GM12878 (cell line): ENCODE results near the gene DNTT. TPM values are rescaled to one million over a fixed set of nuclear protein-coding genes. Genes with fewer than 3 reads are reported as not detected.
A peak's percentile ranks its signal among the peaks of the same experiment; 100 is the strongest.

Experiments
- ATAC-seq: fragments of 200-7000 bp; cut with Tn5 transposase; 3 replicates; pipeline ENCODE4 v1.9.1; 2020; ENCODE audit warnings: mild to moderate bottlenecking, moderate library complexity
- BruUV-seq: library from RNA; stranded (reverse); fragments of 400-500 nt; replicated peaks from 2 replicates; lab custom pipeline; 2021; lab: Mats Ljungman, UMichigan
- CTCF ChIA-PET: fragments of 300-600 bp; sonication (Branson Sonifier 250); formaldehyde crosslinking; extraction: SDS; loops from one replicate; lab custom pipeline; 2021; ENCODE audit warnings: inconsistent platforms; lab: Yijun Ruan, JAX
- POLR2A ChIA-PET: fragments of 350-600 bp; formaldehyde crosslinking; extraction: SDS; loops from one replicate; lab custom pipeline; 2021; ENCODE audit warnings: inconsistent platforms; lab: Charles Lee
- RAD21 ChIA-PET: fragments of 300-600 bp; sonication (Branson Sonifier 250); formaldehyde crosslinking; loops from one replicate; lab custom pipeline; 2023; ENCODE audit warnings: antibody characterized with exemption; ENCODE audit not compliant: unreplicated experiment; lab: Charles Lee
- SMC1A ChIA-PET: fragments of 300-600 bp; sonication (Branson Sonifier 250); formaldehyde crosslinking; loops from one replicate; lab custom pipeline; 2023; ENCODE audit not compliant: unreplicated experiment, uncharacterized antibody; lab: Charles Lee
- DNase-seq: peaks from one replicate; pipeline ENCODE4 v3.0.0-alpha.2; 2011; ENCODE audit warnings: low read depth, low spot score
- FAIRE-seq: peaks from 3 replicates; lab custom pipeline; 2011; peaks lifted over from hg19 to GRCh38; lab: Jason Lieb, UNC
- H2AFZ ChIP-seq: 2 replicates; pipeline ENCODE4 v1.6.0; 2011; ENCODE audit warnings: low read depth, low read length, control low read depth; ENCODE audit not compliant: control insufficient read depth
- H3K27ac ChIP-seq: 2 replicates; pipeline ENCODE4 v1.5.1; 2011; ENCODE audit warnings: control low read depth; ENCODE audit not compliant: control insufficient read depth, insufficient read depth
- H3K27me3 ChIP-seq, 2 experiments: replicated peaks in 1 of 2; 2 replicates each; pipeline versions ENCODE4 v1.6.0 to v1.6.1; 2011; ENCODE audit warnings: low read length in 1 of 2; ENCODE audit not compliant: control insufficient read depth in 2 of 2, insufficient read depth in 2 of 2
- H3K36me3 ChIP-seq, 2 experiments: 2 replicates each; pipeline ENCODE4 v1.5.1; 2011; ENCODE audit warnings: low read length in 1 of 2; ENCODE audit not compliant: control insufficient read depth in 2 of 2, insufficient read depth in 2 of 2
- H3K4me1 ChIP-seq: 2 replicates; pipeline ENCODE4 v1.6.1; 2011; ENCODE audit warnings: mild to moderate bottlenecking, low read length, moderate library complexity, mixed read lengths; ENCODE audit not compliant: control insufficient read depth, insufficient read depth
- H3K4me2 ChIP-seq: 2 replicates; pipeline ENCODE4 v1.6.0; 2011; ENCODE audit warnings: control low read depth; ENCODE audit not compliant: control insufficient read depth, insufficient read depth
- H3K4me3 ChIP-seq: fragments of 200-600 bp; sonication (generic); 2 replicates; pipeline ENCODE4 v1.5.1; 2016
- H3K79me2 ChIP-seq: 2 replicates; pipeline ENCODE4 v1.6.0; 2011; ENCODE audit warnings: low read length; ENCODE audit not compliant: control insufficient read depth, insufficient read depth
- H3K9ac ChIP-seq: 2 replicates; pipeline ENCODE4 v1.8.0; 2011; ENCODE audit warnings: low read length, control low read depth, mixed read lengths; ENCODE audit not compliant: control insufficient read depth, insufficient read depth
- H3K9me3 ChIP-seq: replicated peaks from 3 replicates; pipeline ENCODE4 v1.5.1; 2011; ENCODE audit warnings: mild to moderate bottlenecking, low read length; ENCODE audit not compliant: control insufficient read depth, insufficient read depth
- H4K20me1 ChIP-seq: 2 replicates; pipeline ENCODE4 v1.6.0; 2011; ENCODE audit not compliant: control insufficient read depth, insufficient read depth
- BACH1 ChIP-seq: fragments of 450-650 bp; IDR thresholded peaks from 2 replicates; pipeline ENCODE4 v1.6.1; 2017; ENCODE audit warnings: mild to moderate bottlenecking, borderline replicate concordance
- BHLHE40 ChIP-seq, 2 experiments: fragments of 450-650 bp in 1 of 2; IDR thresholded peaks; 2 replicates each; pipeline ENCODE4 v1.6.1; 2011 to 2017; ENCODE audit warnings: low read depth in 2 of 2, borderline replicate concordance in 1 of 2, improper control_type of control experiment in 1 of 2, low read length in 1 of 2, mild to moderate bottlenecking in 1 of 2
- CTCF ChIP-seq, 3 experiments: IDR thresholded peaks in 2 of 3; conservative IDR thresholded peaks in 1 of 3; 2 replicates each; pipeline ENCODE4 v1.5.1; 2011; ENCODE audit warnings: low read depth in 3 of 3, low read length in 3 of 3, mild to moderate bottlenecking in 3 of 3, control low read depth in 2 of 3, moderate library complexity in 2 of 3, inconsistent platforms in 1 of 3, mixed read lengths in 1 of 3; ENCODE audit not compliant: control insufficient read depth in 2 of 3, insufficient read depth in 1 of 3; ENCODE audit errors: extremely low read depth in 1 of 3
- E4F1 ChIP-seq: fragments of 450-650 bp; IDR thresholded peaks from 2 replicates; pipeline ENCODE4 v1.6.1; 2018; ENCODE audit warnings: borderline replicate concordance, mild to moderate bottlenecking; ENCODE audit not compliant: partially characterized antibody
- PKNOX1 ChIP-seq: fragments of 450-650 bp; IDR thresholded peaks from 2 replicates; pipeline ENCODE4 v1.6.1; 2016; ENCODE audit warnings: mild to moderate bottlenecking
- WGBS: methylation state at CpG from one replicate; pipeline ENCODE4 v1.1.6; 2016; ENCODE audit warnings: low lambda C conversion rate; ENCODE audit not compliant: insufficient replicate concordance, insufficient coverage; ENCODE audit errors: missing lambda C conversion rate; 5-methylcytosine and 5-hydroxymethylcytosine counted together
- in situ Hi-C: fragments of 300-500 bp; cut with MboI; formaldehyde crosslinking; loops from 9 replicates; pipeline ENCODE4 v1.14.3; 2018; ENCODE audit warnings: mixed read lengths
- intact Hi-C: fragments of 100-400 bp; cut with micrococcal nuclease; formaldehyde crosslinking; loops from one replicate; pipeline ENCODE4 v1.14.2; 2022; ENCODE audit not compliant: unreplicated experiment
- polyA plus RNA-seq, 11 experiments: library from polyadenylated mRNA; depleted of rRNA in 4 of 11; unstranded in 6 of 11; stranded (reverse) in 5 of 11; fragments of >200 nt; fragmentation: Nextera tagmentation in 4 of 11; fragmentation: Illumina TruSeq in 1 of 11; extraction: Ambion mirVana in 4 of 11; extraction: Trizol in 1 of 11; gene quantifications; 1 replicate in 1 of 11; 2 replicates in 10 of 11; pipeline versions ENCODE4 v1.2.1 to v1.2.3, GENCODE V29; 2011 to 2016; ENCODE audit warnings: inconsistent platforms in 2 of 11, missing spikeins in 2 of 11, low read depth in 1 of 11
- total RNA-seq, 4 experiments: library from RNA; depleted of rRNA in 3 of 4; stranded (reverse); fragments of >200 nt in 3 of 4; fragmentation: Illumina TruSeq in 1 of 4; extraction: Trizol in 1 of 4; gene quantifications; 2 replicates each; pipeline versions ENCODE4 v1.2.1 to v1.2.3, GENCODE V29; 2013 to 2021

DNTT gene
- total and polyA plus RNA-seq, 10 of the 15 experiments (the other 5 are each of a cell fraction or from before 2014, with no cell fraction given) = 0.06 to 0.13 (median 0.09) TPM; not detected in 5

- FAIRE-seq = no peak
- ChIA-PET POLR2A (interaction anchor here (0.5 kb wide), 1 partner anchor 621 kb away, joined by 3 read pairs; no protein-coding TSS in a partner anchor), SMC1A (interaction anchor here (1.1 to 1.7 kb wide), 3 partner anchors 29 to 178 kb away, joined by 3 to 5 read pairs (median 4); no protein-coding TSS in a partner anchor), CTCF (interaction anchor here (0.5 to 3.0 kb wide), 10 partner anchors 13 to 306 kb away, joined by 3 to 11 read pairs (median 4); no protein-coding TSS in a partner anchor), RAD21 (interaction anchor here (1.3 to 1.5 kb wide), 3 partner anchors 15 to 305 kb away, joined by 3 to 6 read pairs (median 4); no protein-coding TSS in a partner anchor)
- BruUV-seq = no TSS peak
- no peaks in the 10 kb centered on the region for H3K79me2 ChIP-seq
- no peak for TF ChIP-seq BACH1
- TF ChIP-seq CTCF (IDR thresholded peaks at IDR 0.05 in 2 of 3, conservative IDR thresholded peaks at IDR 0.05 in 1 of 3; ENCODE audit: control insufficient read depth in 2 of 3, extremely low read depth in 1 of 3, insufficient read depth in 1 of 3, low read depth in 3 of 3, low read length in 3 of 3) = peak in 2 of 3 experiments; percentile 13 to 17; a peak in 1 of 6 replicates
- H3K9ac ChIP-seq = no peak overlapping the region
- in situ Hi-C loops (loop anchor here (10.0 kb wide), 1 partner anchor 297 kb away; no protein-coding TSS in a partner anchor), intact Hi-C loops (no loop called here)
- no peaks in the 10 kb centered on the region for H3K9me3 ChIP-seq
- DNase-seq = no peak
- H3K36me3 ChIP-seq = no peaks in the 10 kb centered on the region
- H3K27me3 ChIP-seq = no peaks in the 10 kb centered on the region
- WGBS = 18% methylated on average over 5 of the region's 5 CpGs
- no peak overlapping the region for H3K4me3 ChIP-seq
- ATAC-seq = no peak
- H3K27ac ChIP-seq = no peak overlapping the region
- no peak overlapping the region for H3K4me2 ChIP-seq
- H2AFZ ChIP-seq = no peak overlapping the region
- H3K4me1 ChIP-seq = peaks cover 12% of the 10 kb centered on the region
- no peaks in the 10 kb centered on the region for H4K20me1 ChIP-seq
Measured at GRCh38 chr10:96321822-96322221, 17.6 kb downstream of the DNTT start.

GRCh38 chr10:96322275-96322674 is 18.0 kb downstream of the DNTT start:
- no TSS peak for BruUV-seq
- POLR2A ChIA-PET = interaction anchor here (0.5 kb wide), 1 partner anchor 621 kb away, joined by 3 read pairs; no protein-coding TSS in a partner anchor
- no peak for TF ChIP-seq BHLHE40 (IDR thresholded peaks at IDR 0.05; ENCODE audit: borderline replicate concordance in 1 of 2, low read depth in 2 of 2, low read length in 1 of 2)
- no peak for TF ChIP-seq E4F1
- no peak for TF ChIP-seq PKNOX1

More at GRCh38 chr10:96322275-96322674, 18.0 kb downstream of the DNTT start:
- ChIA-PET CTCF (interaction anchor here (0.5 to 3.0 kb wide), 10 partner anchors 12 to 318 kb away, joined by 3 to 11 read pairs (median 4); no protein-coding TSS in a partner anchor), SMC1A (interaction anchor here (1.1 to 1.7 kb wide), 4 partner anchors 20 to 179 kb away, joined by 3 to 4 read pairs (median 4); no protein-coding TSS in a partner anchor), RAD21 (interaction anchor here (1.3 to 1.5 kb wide), 3 partner anchors 14 to 305 kb away, joined by 3 to 6 read pairs (median 4); no protein-coding TSS in a partner anchor)
- in situ Hi-C loops (loop anchor here (10.0 kb wide), 1 partner anchor 297 kb away; no protein-coding TSS in a partner anchor), intact Hi-C loops (no loop called here)
- H3K27ac ChIP-seq = no peak overlapping the region
- no peaks in the 10 kb centered on the region for H4K20me1 ChIP-seq
- DNase-seq (no peak), ATAC-seq (no peak), FAIRE-seq (no peak)
- no peak overlapping the region for H3K9ac ChIP-seq
- no peaks in the 10 kb centered on the region for H3K36me3 ChIP-seq
- peaks cover 16% of the 10 kb centered on the region for H3K4me1 ChIP-seq
- no peak overlapping the region for H3K4me2 ChIP-seq
- H2AFZ ChIP-seq = no peak overlapping the region
- H3K9me3 ChIP-seq = no peaks in the 10 kb centered on the region
- H3K27me3 ChIP-seq = no peaks in the 10 kb centered on the region
- no peaks in the 10 kb centered on the region for H3K79me2 ChIP-seq
- H3K4me3 ChIP-seq = no peak overlapping the region
- WGBS = 76% methylated on average over 1 of the region's 1 CpG
